PC-3 (cell line): Measurements from ENCODE around the gene UGT1A3. TPM values are rescaled to one million over a fixed set of nuclear protein-coding genes. Genes with fewer than 3 reads are reported as not detected.

ENCODE experiments used
- ATAC-seq: fragments of 200-7000 bp; cut with Tn5 transposase; 2 replicates; pipeline ENCODE4 v1.9.1; 2020; ENCODE audit warnings: mild to moderate bottlenecking, moderate library complexity
- BruUV-seq: library from RNA; stranded (reverse); fragments of 400-500 nt; replicated peaks from 2 replicates; lab custom pipeline; 2021; lab: Mats Ljungman, UMichigan
- CTCF ChIA-PET: fragments of 300-600 bp; sonication (Branson Sonifier 250); formaldehyde crosslinking; loops from one replicate; lab custom pipeline; 2022; ENCODE audit warnings: antibody characterized with exemption; lab: Charles Lee
- POLR2A ChIA-PET: fragments of 300-600 bp; sonication (Branson Sonifier 250); formaldehyde crosslinking; loops from one replicate; lab custom pipeline; 2022; ENCODE audit warnings: antibody characterized with exemption; ENCODE audit not compliant: unreplicated experiment; lab: Charles Lee
- DNase-seq: peaks from one replicate; pipeline ENCODE4 v3.0.0-alpha.2; 2015
- H2AFZ ChIP-seq: fragments of 300-600 bp; sonication (generic); 2 replicates; pipeline ENCODE4 v1.6.0; 2016; ENCODE audit warnings: antibody characterized with exemption, low read length
- H3F3A ChIP-seq: fragments of 300-600 bp; sonication (generic); one replicate; pipeline ENCODE4 v1.6.0; 2017; ENCODE audit warnings: antibody characterized with exemption, low read length, control low read depth, mild to moderate bottlenecking; ENCODE audit not compliant: unreplicated experiment
- H3K27ac ChIP-seq: fragments of 300-600 bp; sonication (generic); 2 replicates; pipeline ENCODE4 v1.5.1; 2016; ENCODE audit warnings: mild to moderate bottlenecking, low read length
- H3K27me3 ChIP-seq: fragments of 300-600 bp; sonication (generic); 2 replicates; pipeline ENCODE4 v1.6.1; 2016; ENCODE audit warnings: low read length, mixed read lengths
- H3K36me3 ChIP-seq: fragments of 300-600 bp; sonication (generic); 2 replicates; pipeline ENCODE4 v1.6.1; 2016; ENCODE audit warnings: low read depth, mixed run types, low read length, mixed read lengths
- H3K4me1 ChIP-seq: fragments of 300-600 bp; sonication (generic); 2 replicates; pipeline ENCODE4 v1.5.1; 2016; ENCODE audit warnings: low read length; ENCODE audit not compliant: insufficient read depth
- H3K4me2 ChIP-seq: fragments of 300-600 bp; sonication (generic); 2 replicates; pipeline ENCODE4 v1.6.0; 2016; ENCODE audit warnings: low read length
- H3K4me3 ChIP-seq: fragments of 300-600 bp; sonication (generic); 2 replicates; pipeline ENCODE4 v1.5.1; 2016; ENCODE audit warnings: mild to moderate bottlenecking, low read length, mixed read lengths
- H3K79me2 ChIP-seq: fragments of 300-600 bp; sonication (generic); 2 replicates; pipeline ENCODE4 v1.6.1; 2017; ENCODE audit warnings: low read length, mixed read lengths
- H3K9ac ChIP-seq: fragments of 300-600 bp; sonication (generic); 2 replicates; pipeline ENCODE4 v1.6.0; 2016; ENCODE audit warnings: mild to moderate bottlenecking, low read length
- H3K9me2 ChIP-seq: fragments of 300-600 bp; sonication (generic); replicated peaks from 2 replicates; pipeline ENCODE4 v1.6.1; 2016; ENCODE audit warnings: mixed run types, low read length, mixed read lengths
- H3K9me3 ChIP-seq: fragments of 300-600 bp; sonication (generic); 2 replicates; pipeline ENCODE4 v1.6.1; 2016; ENCODE audit warnings: low read length, mixed read lengths
- H4K20me1 ChIP-seq: fragments of 300-600 bp; sonication (generic); 2 replicates; pipeline ENCODE4 v1.6.1; 2016; ENCODE audit warnings: low read length, mixed read lengths
- EZH2 ChIP-seq: fragments of 300-600 bp; sonication (generic); IDR thresholded peaks from one replicate; pipeline ENCODE4 v1.6.1; 2017; ENCODE audit warnings: antibody characterized with exemption, mild to moderate bottlenecking, low read length; ENCODE audit not compliant: unreplicated experiment
- EZH2phosphoT487 ChIP-seq: fragments of 300-600 bp; sonication (generic); IDR thresholded peaks from 2 replicates; pipeline ENCODE4 v1.6.1; 2018; ENCODE audit warnings: mild to moderate bottlenecking, antibody characterized with exemption, low read length, borderline replicate concordance
- intact Hi-C: fragments of 100-400 bp; cut with micrococcal nuclease; formaldehyde crosslinking; loops from 2 replicates; pipeline ENCODE4 v1.9.0; 2023
- total RNA-seq: library from RNA; depleted of rRNA; stranded (reverse); fragments of >200 nt; gene quantifications from 2 replicates; pipeline ENCODE4 v1.2.3, GENCODE V29; 2014
- TF ChIP-seq, protein P1 (sequence below): fragments of 300-600 bp; sonication (generic); conservative IDR thresholded peaks from 2 replicates; pipeline ENCODE4 v1.5.1; 2017; ENCODE audit warnings: antibody characterized with exemption, low read depth, mild to moderate bottlenecking, low read length

Gene UGT1A3
- total RNA-seq, 1 experiment from 2014 or later: not detected

DNA sequence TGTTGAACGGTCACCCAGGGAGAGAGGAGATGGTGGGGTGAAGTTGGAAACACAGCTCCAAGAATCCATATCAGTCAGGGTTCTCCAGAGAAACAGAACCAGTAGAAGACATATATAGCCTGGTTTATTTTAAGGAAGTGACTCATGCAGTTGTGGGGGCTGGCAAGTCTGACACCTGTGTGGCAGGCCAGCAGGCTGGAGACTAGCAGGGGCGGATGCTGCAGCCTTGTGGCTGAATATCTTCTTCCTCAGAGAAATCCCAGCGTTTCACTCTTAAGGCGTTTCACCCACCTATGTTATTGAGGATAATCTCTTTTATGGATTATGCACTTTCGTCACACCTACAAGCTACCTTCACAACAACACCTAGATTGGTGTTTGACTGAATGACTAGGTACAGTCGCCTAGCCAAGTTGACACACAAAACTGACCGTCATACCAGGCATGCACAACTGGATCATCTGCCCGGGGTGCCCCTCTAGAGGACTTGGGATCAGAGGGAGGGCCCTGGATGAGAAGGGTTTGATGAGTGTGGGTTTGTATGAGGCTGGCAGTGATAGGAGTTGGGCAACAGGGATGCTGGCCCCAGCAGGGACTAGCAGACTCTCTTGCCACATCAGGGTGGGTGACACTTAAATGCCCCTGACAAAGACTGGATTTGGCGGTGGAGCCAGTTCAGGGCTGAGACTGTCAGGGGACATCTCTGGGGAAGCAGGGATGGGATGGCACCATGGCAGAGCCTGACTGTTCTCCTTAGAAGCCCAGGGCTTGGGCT is 72.7 kb downstream of the UGT1A3 start:
- H3K27ac ChIP-seq: no peak overlapping the region
- H2AFZ ChIP-seq: no peak overlapping the region
- intact Hi-C loops: no loop called here
- H3K9ac ChIP-seq: no peak overlapping the region
- no peaks in the 10 kb centered on the region for H3F3A ChIP-seq
- no peaks in the 10 kb centered on the region for H3K9me3 ChIP-seq
- ChIA-PET CTCF (no interaction called here), POLR2A (no interaction called here)
- no peaks in the 10 kb centered on the region for H3K27me3 ChIP-seq
- no peaks in the 10 kb centered on the region for H4K20me1 ChIP-seq
- no TSS peak for BruUV-seq
- H3K4me1 ChIP-seq: peaks cover 5% of the 10 kb centered on the region; the same call in 1 of the 2 replicates
- TF ChIP-seq EZH2 (no peak), EZH2phosphoT487 (no peak)
- TF ChIP-seq, protein P1, sequence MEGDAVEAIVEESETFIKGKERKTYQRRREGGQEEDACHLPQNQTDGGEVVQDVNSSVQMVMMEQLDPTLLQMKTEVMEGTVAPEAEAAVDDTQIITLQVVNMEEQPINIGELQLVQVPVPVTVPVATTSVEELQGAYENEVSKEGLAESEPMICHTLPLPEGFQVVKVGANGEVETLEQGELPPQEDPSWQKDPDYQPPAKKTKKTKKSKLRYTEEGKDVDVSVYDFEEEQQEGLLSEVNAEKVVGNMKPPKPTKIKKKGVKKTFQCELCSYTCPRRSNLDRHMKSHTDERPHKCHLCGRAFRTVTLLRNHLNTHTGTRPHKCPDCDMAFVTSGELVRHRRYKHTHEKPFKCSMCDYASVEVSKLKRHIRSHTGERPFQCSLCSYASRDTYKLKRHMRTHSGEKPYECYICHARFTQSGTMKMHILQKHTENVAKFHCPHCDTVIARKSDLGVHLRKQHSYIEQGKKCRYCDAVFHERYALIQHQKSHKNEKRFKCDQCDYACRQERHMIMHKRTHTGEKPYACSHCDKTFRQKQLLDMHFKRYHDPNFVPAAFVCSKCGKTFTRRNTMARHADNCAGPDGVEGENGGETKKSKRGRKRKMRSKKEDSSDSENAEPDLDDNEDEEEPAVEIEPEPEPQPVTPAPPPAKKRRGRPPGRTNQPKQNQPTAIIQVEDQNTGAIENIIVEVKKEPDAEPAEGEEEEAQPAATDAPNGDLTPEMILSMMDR: no peak
- no peaks in the 10 kb centered on the region for H3K79me2 ChIP-seq
- H3K4me3 ChIP-seq: no peak overlapping the region
- DNase-seq: peak; percentile 56
- H3K36me3 ChIP-seq: no peaks in the 10 kb centered on the region
- H3K4me2 ChIP-seq: no peak overlapping the region
- no peaks in the 10 kb centered on the region for H3K9me2 ChIP-seq
- peak; percentile 91 for ATAC-seq

DNA sequence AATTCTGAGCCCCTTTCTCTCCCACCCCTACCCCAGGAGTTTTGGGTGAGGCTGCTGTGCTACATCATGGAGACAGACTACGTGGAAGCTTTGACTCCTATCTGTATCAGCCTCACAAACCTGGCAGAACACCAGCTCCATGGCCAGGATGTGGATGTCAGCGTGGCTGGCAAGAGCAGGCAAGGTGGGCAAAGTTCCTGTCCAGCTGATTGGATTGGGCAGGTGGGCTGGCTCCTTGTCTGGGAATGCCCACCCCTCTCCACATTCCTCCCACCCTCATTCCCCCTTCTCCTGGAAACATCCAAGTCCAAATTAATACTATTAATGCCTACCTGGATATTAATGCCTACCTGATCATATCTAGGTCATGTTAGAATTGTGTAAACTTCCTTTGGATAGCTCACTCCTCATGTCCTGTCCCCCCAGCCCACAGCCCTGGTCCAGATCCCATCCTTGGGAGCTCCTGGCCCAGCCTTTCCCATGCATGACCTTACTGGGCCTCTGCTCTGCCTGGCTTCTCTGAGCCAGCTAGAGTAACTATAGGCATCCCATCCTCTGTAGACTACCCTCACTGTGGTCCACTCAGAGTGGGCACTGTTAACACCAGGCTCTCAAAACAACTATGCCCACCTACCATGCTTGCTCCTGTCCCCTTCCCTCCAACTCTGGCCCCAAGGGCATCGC is 73.4 kb downstream of the UGT1A3 start:
- Histone ChIP-seq H2AFZ (no peak overlapping the region), H3K27ac (no peak overlapping the region), H3K4me2 (no peak overlapping the region), H3K4me1 (peaks cover 5% of the 10 kb centered on the region; the same call in 1 of the 2 replicates), H3K9me2 (no peaks in the 10 kb centered on the region), H3K9ac (no peak overlapping the region), H3K9me3 (no peaks in the 10 kb centered on the region), H4K20me1 (no peaks in the 10 kb centered on the region), H3F3A (no peaks in the 10 kb centered on the region), H3K79me2 (no peaks in the 10 kb centered on the region), H3K4me3 (no peak overlapping the region), H3K36me3 (no peaks in the 10 kb centered on the region), H3K27me3 (no peaks in the 10 kb centered on the region)
- ChIA-PET POLR2A (no interaction called here), CTCF (no interaction called here)
- no peak for ATAC-seq
- intact Hi-C loops: no loop called here
- no TSS peak for BruUV-seq
- TF ChIP-seq, protein P1: no peak
- TF ChIP-seq EZH2 (no peak), EZH2phosphoT487 (no peak)
- no peak for DNase-seq
